BE2C (cell line): ENCODE measurements around the gene MYO1F.

ENCODE experiments used
- DNase-seq: peaks from one replicate; pipeline ENCODE4 v3.0.0-alpha.2; 2020
- H3K27me3 ChIP-seq: fragments of 250-450 bp; sonication (Bioruptor Pico); 2 replicates; pipeline ENCODE4 v1.5.1; 2020; ENCODE audit warnings: mild to moderate bottlenecking
- H3K36me3 ChIP-seq: fragments of 250-450 bp; sonication (Bioruptor Pico); 2 replicates; pipeline ENCODE4 v1.5.1; 2020; ENCODE audit warnings: mild to moderate bottlenecking
- H3K4me1 ChIP-seq: fragments of 250-450 bp; sonication (Bioruptor Pico); 2 replicates; pipeline ENCODE4 v1.5.1; 2020
- H3K4me3 ChIP-seq: 2 replicates; pipeline ENCODE4 v1.5.1; 2011; ENCODE audit warnings: low read depth, low read length
- H3K9me3 ChIP-seq: fragments of 250-450 bp; sonication (Bioruptor Pico); 2 replicates; pipeline ENCODE4 v1.5.1; 2020
- TF ChIP-seq, protein P1 (sequence below): IDR thresholded peaks from 2 replicates; pipeline ENCODE4 v1.5.1; 2012; ENCODE audit warnings: mild to moderate bottlenecking, low read depth, low read length

The MYO1F gene

DNA sequence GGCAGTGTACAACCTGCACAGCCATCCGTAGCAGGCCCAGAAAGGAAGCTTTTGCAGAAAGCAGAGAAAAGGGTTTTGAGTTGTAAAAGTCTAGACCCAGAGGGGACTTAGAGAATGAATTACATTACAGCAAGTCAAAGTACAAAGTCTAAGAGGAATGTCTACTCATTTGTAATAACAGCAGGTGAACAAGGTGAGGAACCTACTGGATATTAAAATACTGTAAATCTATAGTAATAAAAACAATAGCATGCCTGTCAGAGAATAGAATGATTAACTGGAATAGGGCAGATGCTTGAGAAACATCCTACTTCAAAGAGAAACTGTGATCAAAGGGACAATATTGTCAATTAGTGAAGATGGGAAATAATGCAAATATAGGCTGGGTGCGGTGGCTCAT, 45.0 kb downstream of the MYO1F start:
- TF ChIP-seq, protein P1, sequence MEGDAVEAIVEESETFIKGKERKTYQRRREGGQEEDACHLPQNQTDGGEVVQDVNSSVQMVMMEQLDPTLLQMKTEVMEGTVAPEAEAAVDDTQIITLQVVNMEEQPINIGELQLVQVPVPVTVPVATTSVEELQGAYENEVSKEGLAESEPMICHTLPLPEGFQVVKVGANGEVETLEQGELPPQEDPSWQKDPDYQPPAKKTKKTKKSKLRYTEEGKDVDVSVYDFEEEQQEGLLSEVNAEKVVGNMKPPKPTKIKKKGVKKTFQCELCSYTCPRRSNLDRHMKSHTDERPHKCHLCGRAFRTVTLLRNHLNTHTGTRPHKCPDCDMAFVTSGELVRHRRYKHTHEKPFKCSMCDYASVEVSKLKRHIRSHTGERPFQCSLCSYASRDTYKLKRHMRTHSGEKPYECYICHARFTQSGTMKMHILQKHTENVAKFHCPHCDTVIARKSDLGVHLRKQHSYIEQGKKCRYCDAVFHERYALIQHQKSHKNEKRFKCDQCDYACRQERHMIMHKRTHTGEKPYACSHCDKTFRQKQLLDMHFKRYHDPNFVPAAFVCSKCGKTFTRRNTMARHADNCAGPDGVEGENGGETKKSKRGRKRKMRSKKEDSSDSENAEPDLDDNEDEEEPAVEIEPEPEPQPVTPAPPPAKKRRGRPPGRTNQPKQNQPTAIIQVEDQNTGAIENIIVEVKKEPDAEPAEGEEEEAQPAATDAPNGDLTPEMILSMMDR: no peak
- no peaks in the 10 kb centered on the region for H3K4me1 ChIP-seq
- no peaks in the 10 kb centered on the region for H3K36me3 ChIP-seq
- H3K9me3 ChIP-seq: no peaks in the 10 kb centered on the region
- peaks cover 2% of the 10 kb centered on the region; the same call in 1 of the 2 replicates for H3K27me3 ChIP-seq
- no peak for DNase-seq
- H3K4me3 ChIP-seq: no peak overlapping the region

DNA sequence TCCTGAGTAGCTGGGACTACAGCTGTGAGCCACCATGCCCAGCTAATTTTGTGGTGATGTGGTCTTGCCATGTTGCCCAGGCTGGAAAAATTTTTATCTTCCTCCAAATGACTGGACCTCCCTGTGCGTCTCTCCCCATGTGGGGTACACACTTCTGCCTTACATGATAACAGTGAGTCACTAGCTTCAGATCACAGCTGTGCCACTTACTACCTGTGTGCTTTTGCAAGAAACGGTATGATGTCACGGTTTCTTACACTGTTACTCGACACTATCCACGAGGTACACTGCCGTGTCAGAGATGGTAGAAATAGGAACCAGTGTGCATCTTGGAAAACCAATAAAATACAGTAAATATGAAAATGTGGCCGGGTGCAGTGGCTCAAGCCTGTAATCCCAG, 45.8 kb downstream of the MYO1F start:
- DNase-seq: no peak
- H3K4me1 ChIP-seq: no peaks in the 10 kb centered on the region
- H3K9me3 ChIP-seq: no peaks in the 10 kb centered on the region
- no peak overlapping the region for H3K4me3 ChIP-seq
- H3K27me3 ChIP-seq: peaks cover 2% of the 10 kb centered on the region; the same call in 1 of the 2 replicates
- no peaks in the 10 kb centered on the region for H3K36me3 ChIP-seq
- TF ChIP-seq, protein P1: no peak

DNA sequence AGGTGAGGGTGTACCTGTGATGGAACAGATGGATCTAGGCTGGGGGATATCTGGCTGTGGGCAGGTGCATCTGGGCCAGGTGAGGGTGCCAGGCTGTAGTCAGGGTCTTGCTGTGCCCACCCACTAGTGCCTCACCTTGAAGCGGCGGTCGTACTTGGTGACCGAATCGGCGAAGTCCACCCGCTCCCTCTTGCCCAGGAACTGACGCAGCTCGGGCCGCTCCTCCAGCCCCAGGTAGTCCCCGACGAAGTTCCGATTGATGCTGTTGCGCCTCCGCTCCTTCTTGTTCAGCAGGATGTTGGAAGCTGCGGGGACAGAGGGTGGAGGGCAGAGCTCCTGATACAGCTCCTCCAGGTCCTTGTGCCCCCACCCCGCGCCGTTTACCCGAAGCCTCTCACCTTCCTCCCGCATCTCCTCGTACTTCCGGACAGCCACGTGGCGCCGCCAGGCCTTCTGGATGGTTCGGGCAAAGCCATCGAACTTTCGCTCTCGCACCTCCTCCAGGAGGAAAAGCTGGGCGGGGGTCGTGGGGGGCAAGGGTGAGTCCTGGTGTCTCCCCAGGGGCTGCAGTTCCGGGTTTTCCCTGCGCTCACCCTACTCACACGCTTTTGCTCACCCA, 47.1 kb downstream of the MYO1F start:
- TF ChIP-seq, protein P1: no peak
- Histone ChIP-seq H3K4me1 (no peaks in the 10 kb centered on the region), H3K9me3 (no peaks in the 10 kb centered on the region), H3K4me3 (no peak overlapping the region), H3K36me3 (no peaks in the 10 kb centered on the region), H3K27me3 (peaks cover 2% of the 10 kb centered on the region; the same call in 1 of the 2 replicates)
- DNase-seq: no peak

DNA sequence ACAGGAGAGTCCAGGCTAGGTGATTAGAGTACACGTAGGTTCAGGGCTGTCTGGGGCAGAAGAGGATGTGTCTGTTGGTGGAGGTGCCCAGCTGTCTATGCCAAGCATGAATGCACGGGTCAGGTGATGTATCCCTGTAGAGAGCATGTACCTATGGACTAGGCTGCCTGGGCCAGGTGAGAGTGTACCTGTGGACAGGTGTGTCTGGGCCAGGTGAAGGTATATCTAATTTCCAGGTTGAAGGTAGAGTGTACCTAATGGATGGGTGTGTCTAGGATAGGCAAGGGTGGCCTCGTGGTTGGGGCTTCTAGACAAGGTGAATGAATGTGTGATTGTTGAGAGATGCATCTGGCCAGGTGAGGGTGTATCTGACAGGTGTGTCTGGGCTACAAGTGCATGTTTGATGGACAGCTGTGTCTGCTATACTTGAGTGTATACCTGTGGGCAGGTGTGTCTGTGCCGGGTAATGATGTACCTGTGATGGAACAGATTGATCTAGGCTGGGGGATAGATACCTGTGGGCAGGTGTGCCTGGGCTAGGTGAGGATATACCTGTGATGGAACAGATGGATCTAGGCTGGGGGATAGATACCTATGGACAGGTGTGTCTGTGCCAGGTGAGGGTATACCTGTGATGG, 47.8 kb downstream of the MYO1F start:
- Histone ChIP-seq H3K36me3 (no peaks in the 10 kb centered on the region), H3K4me1 (no peaks in the 10 kb centered on the region), H3K27me3 (peaks cover 2% of the 10 kb centered on the region; the same call in 1 of the 2 replicates), H3K9me3 (no peaks in the 10 kb centered on the region), H3K4me3 (no peak overlapping the region)
- no peak for DNase-seq
- TF ChIP-seq, protein P1: no peak

DNA sequence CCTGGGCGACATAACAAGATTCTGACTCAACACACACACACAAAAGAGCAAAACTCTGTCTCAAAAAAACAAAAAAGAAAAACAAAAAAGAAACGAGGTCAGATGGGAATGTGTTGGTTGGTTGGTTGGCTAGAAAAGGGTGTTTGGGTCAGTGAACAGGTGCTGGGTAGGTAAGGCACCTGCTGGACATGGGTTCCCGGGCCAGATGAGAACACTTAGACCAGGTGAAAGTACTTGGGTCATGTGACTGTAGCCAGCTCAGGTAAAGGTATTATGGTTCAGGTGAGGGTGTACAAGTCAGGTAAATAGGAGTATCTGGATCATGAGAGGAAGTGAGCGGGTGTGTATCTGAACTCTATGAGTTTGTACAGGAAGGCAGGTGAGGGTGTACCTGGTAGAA, 48.7 kb downstream of the MYO1F start:
- H3K27me3 ChIP-seq: peaks cover under 1% of the 10 kb centered on the region; the same call in 1 of the 2 replicates
- DNase-seq: no peak
- H3K36me3 ChIP-seq: no peaks in the 10 kb centered on the region
- TF ChIP-seq, protein P1: no peak
- H3K9me3 ChIP-seq: no peaks in the 10 kb centered on the region
- no peak overlapping the region for H3K4me3 ChIP-seq
- H3K4me1 ChIP-seq: no peaks in the 10 kb centered on the region
